ENCODE data around the gene MAPK10. TPM values are rescaled to one million over a fixed set of nuclear protein-coding genes. Genes with fewer than 3 reads are reported as not detected.

Gene MAPK10
- polyA plus RNA-seq, 3 donors, result 0.36 TPM; not detected in 2

- Histone ChIP-seq H3K4me1 (ENCODE audit: control insufficient read depth in 1 of 2, insufficient read depth in 2 of 2, low read length in 2 of 2) (peaks cover 21 to 23% of the 10 kb centered on the region in 2 donors), H3K4me2 (replicated peaks; ENCODE audit: extremely low read depth, low read length, poor library complexity, severe bottlenecking) (peak overlapping the region; percentile 43), H4K20me1 (ENCODE audit: insufficient read depth, low read length) (no peaks in the 10 kb centered on the region), H2AFZ (ENCODE audit: insufficient read depth, low read depth, low read length, poor library complexity, severe bottlenecking) (peak overlapping the region; percentile 53), H3K9me3 (replicated peaks in 1 of 2; ENCODE audit: control insufficient read depth in 1 of 2, insufficient read depth in 1 of 2, low read length in 2 of 2) (no peaks in the 10 kb centered on the region), H3K9ac (ENCODE audit: insufficient read depth, low read length, poor library complexity, severe bottlenecking) (peak overlapping the region; percentile 15), H3K27ac (ENCODE audit: low read depth in 1 of 2, low read length in 2 of 2) (no peak overlapping the region), H3K4me3 (replicated peaks in 1 of 3; ENCODE audit: low read depth in 2 of 3, low read length in 3 of 3) (peak overlapping the region in 1 of 3 experiments; percentile 31), H3K79me2 (ENCODE audit: insufficient read depth, low read length) (no peaks in the 10 kb centered on the region), H3K36me3 (replicated peaks in 1 of 2; ENCODE audit: control insufficient read depth in 1 of 2, insufficient read depth in 2 of 2, low read length in 2 of 2) (no peaks in the 10 kb centered on the region), H3K27me3 (ENCODE audit: control insufficient read depth in 2 of 2, insufficient read depth in 2 of 2, low read length in 2 of 2) (no peaks in the 10 kb centered on the region)
- intact Hi-C loops (cut with micrococcal nuclease), result no loop called here
- Mint-ChIP-seq H3K27ac (peak overlapping the region in 1 of 7 donors; percentile 75), H3K27me3 (ENCODE audit: low read depth in 3 of 3) (no peaks in the 10 kb centered on the region), H3K4me3 (peak overlapping the region; percentile 31 to 64), H3K9me3 (no peaks in the 10 kb centered on the region), H3K36me3 (no peaks in the 10 kb centered on the region), H3K4me1 (peaks cover 55% of the 10 kb centered on the region)
- WGBS (ENCODE audit: insufficient coverage), result 0% methylated on average over 1 of the region's 4 CpGs
- no peak for DNase-seq
- no peak for TF ChIP-seq CTCF (IDR thresholded peaks at IDR 0.05)
These were observed 326.7 kb downstream of the MAPK10 start for GRCh38 chr4:86033171-86033570.

GRCh38 chr4:86032476-86033022 lies 327.3 kb downstream of the MAPK10 start:
- no peaks in the 10 kb centered on the region for H3K36me3 Mint-ChIP-seq
- Histone ChIP-seq H3K79me2 (ENCODE audit: insufficient read depth, low read length) (no peaks in the 10 kb centered on the region), H3K9me3 (replicated peaks in 1 of 2; ENCODE audit: control insufficient read depth in 1 of 2, insufficient read depth in 1 of 2, low read length in 2 of 2) (no peaks in the 10 kb centered on the region), H3K36me3 (replicated peaks in 1 of 2; ENCODE audit: control insufficient read depth in 1 of 2, insufficient read depth in 2 of 2, low read length in 2 of 2) (no peaks in the 10 kb centered on the region), H4K20me1 (ENCODE audit: insufficient read depth, low read length) (no peaks in the 10 kb centered on the region), H2AFZ (ENCODE audit: insufficient read depth, low read depth, low read length, poor library complexity, severe bottlenecking) (peak overlapping the region; percentile 53), H3K27me3 (ENCODE audit: control insufficient read depth in 2 of 2, insufficient read depth in 2 of 2, low read length in 2 of 2) (no peaks in the 10 kb centered on the region), H3K4me2 (replicated peaks; ENCODE audit: extremely low read depth, low read length, poor library complexity, severe bottlenecking) (peak overlapping the region; percentile 43), H3K9ac (ENCODE audit: insufficient read depth, low read length, poor library complexity, severe bottlenecking) (peak overlapping the region; percentile 15), H3K4me3 (replicated peaks in 1 of 3; ENCODE audit: low read depth in 2 of 3, low read length in 3 of 3) (peak overlapping the region in 1 of 3 experiments; percentile 31), H3K4me1 (ENCODE audit: control insufficient read depth in 1 of 2, insufficient read depth in 2 of 2, low read length in 2 of 2) (peaks cover 21 to 23% of the 10 kb centered on the region in 2 donors), H3K27ac (ENCODE audit: low read depth in 1 of 2, low read length in 2 of 2) (no peak overlapping the region)
- DNase-seq, result no peak
- peaks cover 55% of the 10 kb centered on the region for H3K4me1 Mint-ChIP-seq
- peaks cover 0 to 1% (median 0%) of the 10 kb centered on the region in 3 donors for H3K27me3 Mint-ChIP-seq (ENCODE audit: low read depth in 3 of 3)
- H3K27ac Mint-ChIP-seq, result no peak overlapping the region
- intact Hi-C loops (cut with micrococcal nuclease), result no loop called here
- H3K9me3 Mint-ChIP-seq, result no peaks in the 10 kb centered on the region
- whole genome bisulfite sequencing (ENCODE audit: insufficient coverage), result no CpG with 5 or more reads among the region's 4 CpGs
- H3K4me3 Mint-ChIP-seq, result peak overlapping the region in 1 of 2 donors; percentile 77
- no peak for TF ChIP-seq CTCF (IDR thresholded peaks at IDR 0.05)
